Panc1 (cell line): ENCODE measurements around the gene CASP9. TPM values are rescaled to one million over a fixed set of nuclear protein-coding genes. Genes with fewer than 3 reads are reported as not detected.

Source experiments
- ATAC-seq: fragments of 200-7000 bp; cut with Tn5 transposase; 2 replicates; pipeline ENCODE4 v1.9.1; 2020; ENCODE audit warnings: mild to moderate bottlenecking, moderate library complexity
- BruUV-seq: library from RNA; stranded (reverse); fragments of 400-500 nt; replicated peaks from 2 replicates; lab custom pipeline; 2021; lab: Mats Ljungman, UMichigan
- CTCF ChIA-PET: fragments of 300-600 bp; sonication (Branson Sonifier 250); formaldehyde crosslinking; loops from one replicate; lab custom pipeline; 2022; ENCODE audit warnings: antibody characterized with exemption; lab: Charles Lee
- POLR2A ChIA-PET: fragments of 300-600 bp; sonication (Branson Sonifier 250); formaldehyde crosslinking; loops from one replicate; lab custom pipeline; 2022; ENCODE audit warnings: antibody characterized with exemption; lab: Charles Lee
- DNase-seq: peaks from one replicate; pipeline ENCODE4 v3.0.0-alpha.2; 2010; ENCODE audit warnings: low read depth, low spot score
- H3K27ac ChIP-seq: 2 replicates; pipeline ENCODE4 v1.5.1; 2011; ENCODE audit warnings: mild to moderate bottlenecking, low read length, inconsistent platforms
- H3K27me3 ChIP-seq: fragments of 200-500 bp; sonication (Bioruptor generic); 2 replicates; pipeline ENCODE4 v1.6.0; 2014; ENCODE audit warnings: low read length, inconsistent platforms; ENCODE audit not compliant: control insufficient read depth, insufficient read depth
- H3K36me3 ChIP-seq: fragments of 200-500 bp; sonication (Bioruptor generic); 2 replicates; pipeline ENCODE4 v1.5.1; 2014; ENCODE audit warnings: inconsistent platforms, mild to moderate bottlenecking, low read length, moderate library complexity; ENCODE audit not compliant: control insufficient read depth, insufficient read depth
- H3K4me1 ChIP-seq: 2 replicates; pipeline ENCODE4 v1.5.1; 2011; ENCODE audit warnings: inconsistent platforms, mild to moderate bottlenecking, low read length, moderate library complexity; ENCODE audit not compliant: control insufficient read depth, insufficient read depth
- H3K4me3 ChIP-seq, 2 experiments: 2 replicates each; pipeline ENCODE4 v1.5.1; 2011 to 2012; ENCODE audit warnings: low read depth in 2 of 2, low read length in 2 of 2, mild to moderate bottlenecking in 2 of 2, inconsistent platforms in 1 of 2, moderate library complexity in 1 of 2
- H3K9me3 ChIP-seq: fragments of 200-500 bp; sonication (Bioruptor generic); 2 replicates; pipeline ENCODE4 v1.5.1; 2014; ENCODE audit warnings: low read depth, mild to moderate bottlenecking, inconsistent platforms, low read length, moderate library complexity; ENCODE audit not compliant: control insufficient read depth, insufficient read depth
- CTCF ChIP-seq: fragments of 450-650 bp; IDR thresholded peaks from 2 replicates; pipeline ENCODE4 v1.5.1; 2017; ENCODE audit warnings: mild to moderate bottlenecking
- POLR2AphosphoS5 ChIP-seq: IDR thresholded peaks from 2 replicates; pipeline ENCODE4 v1.6.1; 2012; ENCODE audit warnings: mild to moderate bottlenecking, low read depth, low read length, moderate library complexity
- REST ChIP-seq, 2 experiments: IDR thresholded peaks; 2 replicates each; pipeline ENCODE4 v1.6.1; 2011 to 2012; ENCODE audit warnings: low read depth in 2 of 2, control low read depth in 1 of 2, low read length in 1 of 2, mild to moderate bottlenecking in 1 of 2, moderate library complexity in 1 of 2; ENCODE audit not compliant: insufficient read depth in 1 of 2
- SIN3A ChIP-seq: IDR thresholded peaks from 2 replicates; pipeline ENCODE4 v1.6.1; 2012; ENCODE audit warnings: low read depth, mild to moderate bottlenecking, low read length, moderate library complexity, borderline replicate concordance; ENCODE audit not compliant: insufficient read depth
- TCF7L2 ChIP-seq: IDR thresholded peaks from 2 replicates; pipeline ENCODE4 v1.6.1; 2011; ENCODE audit warnings: mild to moderate bottlenecking, low read depth, low read length, inconsistent platforms
- in situ Hi-C: cut with HindIII; loops from 2 replicates; pipeline ENCODE4 v1.10.0; 2016; ENCODE audit warnings: low sequenced_read_pairs, low pct_unique_long_range_greater_than_20kb
- intact Hi-C: fragments of 100-400 bp; cut with micrococcal nuclease; formaldehyde crosslinking; loops from one replicate; pipeline ENCODE4 v1.10.0; 2022; ENCODE audit not compliant: unreplicated experiment
- total RNA-seq: library from RNA; stranded (reverse); gene quantifications from one replicate; pipeline ENCODE4 v1.2.1, GENCODE V29; 2021; ENCODE audit not compliant: unreplicated experiment

The CASP9 gene
- total RNA-seq, 1 experiment from 2014 or later: 7.5 TPM

GRCh38 chr1:15507278-15507677 is 16.7 kb downstream of the CASP9 start:
- POLR2A ChIA-PET: no interaction called here
- DNase-seq (no peak), ATAC-seq (no peak)
- TF ChIP-seq SIN3A: no peak
- no peak for TF ChIP-seq CTCF
- no peak for TF ChIP-seq TCF7L2
- TF ChIP-seq POLR2AphosphoS5: no peak
- TF ChIP-seq REST (IDR thresholded peaks at IDR 0.05; ENCODE audit: insufficient read depth in 1 of 2, low read depth in 2 of 2, low read length in 1 of 2): no peak
- no peak overlapping the region for H3K27ac ChIP-seq
- intact Hi-C loops (loop anchor here (10.0 kb wide), 1 partner anchor 72 kb away; the partner anchor contains the start of gene CTRC), in situ Hi-C loops (no loop called here)
- H3K4me3 ChIP-seq: no peak overlapping the region
- no TSS peak for BruUV-seq
- H3K4me1 ChIP-seq: no peaks in the 10 kb centered on the region
- CTCF ChIA-PET: no interaction called here
- H3K9me3 ChIP-seq: no peaks in the 10 kb centered on the region
- H3K36me3 ChIP-seq: no peaks in the 10 kb centered on the region
- H3K27me3 ChIP-seq: no peaks in the 10 kb centered on the region

- ChIA-PET POLR2A (no interaction called here), CTCF (no interaction called here)
- no peak for ATAC-seq
- TF ChIP-seq TCF7L2 (no peak), CTCF (no peak), SIN3A (no peak), POLR2AphosphoS5 (no peak), REST (IDR thresholded peaks at IDR 0.05; ENCODE audit: insufficient read depth in 1 of 2, low read depth in 2 of 2, low read length in 1 of 2) (no peak)
- BruUV-seq: no TSS peak
- Histone ChIP-seq H3K36me3 (no peaks in the 10 kb centered on the region), H3K4me1 (no peaks in the 10 kb centered on the region), H3K27ac (no peak overlapping the region), H3K9me3 (no peaks in the 10 kb centered on the region), H3K27me3 (no peaks in the 10 kb centered on the region), H3K4me3 (no peak overlapping the region)
- DNase-seq: no peak
- intact Hi-C loops: loop anchor here (10.0 kb wide), 1 partner anchor 72 kb away; the partner anchor contains the start of gene CTRC
- in situ Hi-C loops: no loop called here
These were observed 17.2 kb downstream of the CASP9 start for GRCh38 chr1:15506831-15507230.
